ENCODE results near the gene ING4. TPM values are rescaled to one million over a fixed set of nuclear protein-coding genes. Genes with fewer than 3 reads are reported as not detected.
A peak's percentile ranks its signal among the peaks of the same experiment; 100 is the strongest.

Gene ING4
- total RNA-seq, 4 donors from 2014 or later: 12.8 to 28.9 (median 19.7) TPM

DNA sequence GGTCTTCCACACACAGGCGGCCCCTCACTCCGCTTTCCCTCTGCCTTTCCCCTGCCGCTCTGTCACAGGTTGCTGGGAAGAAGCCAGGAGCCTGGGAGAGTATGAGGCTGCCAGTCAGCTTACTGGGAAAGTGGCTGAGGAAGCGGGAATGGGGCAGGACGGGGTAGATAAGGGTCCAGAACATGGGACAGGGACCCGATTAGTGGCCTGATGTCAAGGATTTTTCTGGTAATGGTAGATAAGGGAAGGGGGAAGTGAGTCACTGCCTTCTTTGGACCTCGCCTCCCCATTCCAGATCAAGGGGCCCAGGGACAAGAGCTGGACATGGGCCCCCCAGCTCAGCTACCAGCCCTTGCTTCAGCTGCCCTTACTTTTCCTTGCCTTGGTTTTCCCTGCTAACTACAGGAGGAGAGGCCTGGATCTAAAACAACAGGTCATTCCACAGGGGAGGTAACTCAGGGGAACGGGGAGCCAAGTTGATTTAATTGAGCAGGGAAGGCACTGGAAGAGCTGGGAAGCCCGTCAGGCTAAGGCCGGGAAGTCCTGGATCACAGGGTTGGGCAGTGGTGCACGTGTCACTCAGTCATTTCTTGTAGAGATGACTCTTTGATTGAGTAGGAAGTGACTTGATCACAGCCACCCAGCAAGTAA is 23.6 kb downstream of the ING4 start:
- Histone ChIP-seq H3K36me3 (no peaks in the 10 kb centered on the region), H3K4me3 (no peak overlapping the region), H3K27me3 (no peaks in the 10 kb centered on the region), H3K4me1 (no peaks in the 10 kb centered on the region), H3K27ac (no peak overlapping the region), H3K9me3 (no peaks in the 10 kb centered on the region)
- ATAC-seq (no peak), DNase-seq (no peak)
- intact Hi-C loops (cut with DNase I; ENCODE audit: low total_unique reads): no loop called here
- in situ Hi-C loops (cut with MboI; ENCODE audit: low sequenced_read_pairs in 4 of 4): no loop called here
- TF ChIP-seq POLR2A (IDR thresholded peaks at IDR 0.05): no peak
- no peak for TF ChIP-seq CTCF (IDR thresholded peaks at IDR 0.05 in 4 of 5, conservative IDR thresholded peaks at IDR 0.05 in 1 of 5)

DNA sequence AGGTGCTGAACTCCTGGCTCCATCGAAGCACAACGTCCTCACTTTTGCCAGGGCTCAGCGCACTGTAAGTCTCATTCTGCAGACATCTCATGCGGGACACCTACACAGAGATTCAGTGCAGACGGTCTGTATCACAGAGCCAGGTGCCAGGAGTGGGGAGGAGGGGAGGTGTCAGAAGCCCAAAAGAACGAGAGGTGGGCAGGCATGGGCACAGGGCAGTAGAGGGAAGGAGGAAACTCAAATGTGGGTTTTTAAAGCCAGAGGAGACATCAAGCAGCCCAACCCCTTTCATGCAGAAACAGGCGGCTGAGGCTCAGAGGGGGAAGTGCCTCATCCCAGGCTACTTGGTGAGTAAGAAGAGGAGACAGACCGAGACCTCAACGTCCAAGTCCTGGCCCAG is 24.6 kb downstream of the ING4 start:
- H3K27me3 ChIP-seq: no peaks in the 10 kb centered on the region
- H3K27ac ChIP-seq: no peak overlapping the region
- peak in 1 of 2 donors; percentile 27 for DNase-seq
- no peaks in the 10 kb centered on the region for H3K36me3 ChIP-seq
- no peaks in the 10 kb centered on the region for H3K9me3 ChIP-seq
- H3K4me3 ChIP-seq: no peak overlapping the region
- intact Hi-C loops (cut with DNase I; ENCODE audit: low total_unique reads) (no loop called here), in situ Hi-C loops (cut with MboI; ENCODE audit: low sequenced_read_pairs in 4 of 4) (no loop called here)
- TF ChIP-seq CTCF (IDR thresholded peaks at IDR 0.05 in 4 of 5, conservative IDR thresholded peaks at IDR 0.05 in 1 of 5) (no peak), POLR2A (IDR thresholded peaks at IDR 0.05) (no peak)
- no peaks in the 10 kb centered on the region for H3K4me1 ChIP-seq
- ATAC-seq: no peak

GRCh38 chr12:6635856-6636531 is 26.9 kb downstream of the ING4 start, which contains the start of gene LPAR5:
Gene LPAR5, minus strand, starts transcription at chr12:6635959. Its CDS starts 14,711 bp downstream, at chr12:6621248.
- Histone ChIP-seq H3K27ac (no peak within 1 kb of the TSS), H3K27me3 (no peaks in the 10 kb centered on the region), H3K4me3 (no peak within 1 kb of the TSS), H3K4me1 (no peaks in the 10 kb centered on the region), H3K9me3 (no peaks in the 10 kb centered on the region), H3K36me3 (no peaks in the 10 kb centered on the region)
- intact Hi-C loops (cut with DNase I; ENCODE audit: low total_unique reads) (no loop called here), in situ Hi-C loops (cut with MboI; ENCODE audit: low sequenced_read_pairs in 4 of 4) (no loop called here)
- no peak for ATAC-seq
- DNase-seq: no peak
- no peak for TF ChIP-seq POLR2A (IDR thresholded peaks at IDR 0.05)
- no peak for TF ChIP-seq CTCF (IDR thresholded peaks at IDR 0.05 in 4 of 5, conservative IDR thresholded peaks at IDR 0.05 in 1 of 5)

- Histone ChIP-seq H3K9me3 (no peaks in the 10 kb centered on the region), H3K27ac (no peak overlapping the region), H3K4me1 (no peaks in the 10 kb centered on the region), H3K27me3 (no peaks in the 10 kb centered on the region), H3K4me3 (no peak overlapping the region), H3K36me3 (no peaks in the 10 kb centered on the region)
- in situ Hi-C loops (cut with MboI; ENCODE audit: low sequenced_read_pairs in 4 of 4): no loop called here
- ATAC-seq: no peak
- DNase-seq: no peak
- no peak for TF ChIP-seq CTCF (IDR thresholded peaks at IDR 0.05 in 4 of 5, conservative IDR thresholded peaks at IDR 0.05 in 1 of 5)
- no peak for TF ChIP-seq POLR2A (IDR thresholded peaks at IDR 0.05)
- intact Hi-C loops (cut with DNase I; ENCODE audit: low total_unique reads): no loop called here
These were observed 27.5 kb downstream of the ING4 start for GRCh38 chr12:6635375-6635855.
